Thyroid gland (tissue), 4 donors: ENCODE data around the gene GAS7.

Experiments used
- POLR2A ChIP-seq, 2 donors: fragments of 450-650 bp; IDR thresholded peaks; one replicate each; pipeline ENCODE4 v1.6.1; 2017; ENCODE audit warnings: antibody characterized with exemption in 2 of 2, mild to moderate bottlenecking in 2 of 2, moderate library complexity in 1 of 2
- TF ChIP-seq, protein P1 (sequence below), 6 experiments: fragments of 200-600 bp in 3 of 6; fragments of 450-650 bp in 3 of 6; sonication (generic) in 3 of 6; IDR thresholded peaks; one replicate each; pipeline ENCODE4 v1.5.1; 2016 to 2019; ENCODE audit warnings: antibody characterized with exemption in 6 of 6, mild to moderate bottlenecking in 2 of 6, inconsistent platforms in 1 of 6, moderate library complexity in 1 of 6

DNA sequence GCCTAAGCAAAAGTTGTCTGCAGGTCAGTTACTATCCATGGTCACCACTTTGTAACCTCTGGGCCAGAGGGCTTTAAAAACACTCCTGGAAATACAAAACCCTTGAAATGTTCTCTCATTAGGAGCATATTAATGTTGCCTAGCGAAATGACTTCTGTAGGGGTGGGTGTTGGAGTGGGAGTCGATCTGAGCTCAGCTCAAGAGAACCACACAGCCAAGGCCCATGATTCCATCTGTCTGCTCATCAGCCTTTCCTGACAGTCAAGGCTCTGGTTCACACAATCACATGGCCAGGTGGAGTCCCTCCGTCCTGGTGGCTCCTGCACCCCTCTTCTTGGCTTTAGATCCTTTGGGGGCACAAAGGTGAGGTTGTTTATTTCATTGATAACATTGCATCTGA, 320.1 kb downstream of the GAS7 start:
- TF ChIP-seq, protein P1, sequence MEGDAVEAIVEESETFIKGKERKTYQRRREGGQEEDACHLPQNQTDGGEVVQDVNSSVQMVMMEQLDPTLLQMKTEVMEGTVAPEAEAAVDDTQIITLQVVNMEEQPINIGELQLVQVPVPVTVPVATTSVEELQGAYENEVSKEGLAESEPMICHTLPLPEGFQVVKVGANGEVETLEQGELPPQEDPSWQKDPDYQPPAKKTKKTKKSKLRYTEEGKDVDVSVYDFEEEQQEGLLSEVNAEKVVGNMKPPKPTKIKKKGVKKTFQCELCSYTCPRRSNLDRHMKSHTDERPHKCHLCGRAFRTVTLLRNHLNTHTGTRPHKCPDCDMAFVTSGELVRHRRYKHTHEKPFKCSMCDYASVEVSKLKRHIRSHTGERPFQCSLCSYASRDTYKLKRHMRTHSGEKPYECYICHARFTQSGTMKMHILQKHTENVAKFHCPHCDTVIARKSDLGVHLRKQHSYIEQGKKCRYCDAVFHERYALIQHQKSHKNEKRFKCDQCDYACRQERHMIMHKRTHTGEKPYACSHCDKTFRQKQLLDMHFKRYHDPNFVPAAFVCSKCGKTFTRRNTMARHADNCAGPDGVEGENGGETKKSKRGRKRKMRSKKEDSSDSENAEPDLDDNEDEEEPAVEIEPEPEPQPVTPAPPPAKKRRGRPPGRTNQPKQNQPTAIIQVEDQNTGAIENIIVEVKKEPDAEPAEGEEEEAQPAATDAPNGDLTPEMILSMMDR (IDR thresholded peaks at IDR 0.05), result no peak
- no peak for TF ChIP-seq POLR2A (IDR thresholded peaks at IDR 0.05)
